ENCODE data around the gene UBE2E2. TPM values are rescaled to one million over a fixed set of nuclear protein-coding genes. Genes with fewer than 3 reads are reported as not detected.
A peak's percentile ranks its signal among the peaks of the same experiment; 100 is the strongest.

UBE2E2 gene
- total and polyA plus RNA-seq, 2 of the 13 experiments (the other 11 are each of a cell fraction or from before 2014, with no cell fraction given): 0.77 to 1.5 TPM

DNA sequence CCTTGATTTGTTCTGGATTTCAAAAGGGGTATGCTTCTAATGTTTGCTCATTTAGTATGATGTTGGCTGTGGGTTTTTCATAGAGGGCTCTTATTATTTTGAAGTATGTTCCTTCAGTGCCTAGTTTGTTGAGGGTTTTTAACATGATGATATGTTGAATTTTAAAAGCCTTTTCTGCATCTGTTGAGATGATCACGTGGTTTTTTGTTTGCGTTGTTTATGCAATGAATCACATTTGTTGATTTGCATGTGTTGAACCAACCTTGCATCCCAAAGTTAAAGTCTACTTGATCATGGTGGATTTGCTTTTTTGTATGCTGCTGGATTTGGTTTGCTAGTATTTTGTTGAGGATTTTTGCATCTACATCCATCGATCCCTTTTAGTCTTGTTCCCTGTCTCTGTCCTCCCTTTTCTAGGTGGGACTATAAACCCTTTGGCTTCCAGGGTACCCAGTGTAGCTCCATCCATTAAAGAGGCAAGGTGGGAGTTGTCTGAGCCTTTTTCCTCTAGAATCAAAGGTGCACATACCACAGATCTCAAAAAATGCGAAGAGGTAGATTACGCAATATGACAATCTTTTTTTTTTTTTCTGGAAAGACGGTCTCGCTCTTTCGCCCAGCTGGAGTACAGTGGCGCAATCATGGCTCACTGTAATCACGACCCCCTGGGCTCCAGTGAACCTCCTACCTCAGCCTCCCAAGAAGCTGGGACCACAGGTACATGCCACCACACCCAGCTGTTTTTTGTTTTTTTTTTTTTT lies 381.0 kb downstream of the UBE2E2 start:
- CTCF ChIA-PET (ENCODE audit: low intra/inter-chr PET ratio, low total read pairs): no interaction called here
- FAIRE-seq (no peak), DNase-seq (ENCODE audit: low spot score) (no peak), ATAC-seq (no peak)
- Histone ChIP-seq H3K27me3 (ENCODE audit: control insufficient read depth in 1 of 2, insufficient read depth in 2 of 2, low read length in 2 of 2) (no peaks in the 10 kb centered on the region; a peak in 1 of 5 replicates), H2AFZ (ENCODE audit: low read length) (no peak overlapping the region), H3K4me3 (replicated peaks in 1 of 3; ENCODE audit: insufficient read depth in 1 of 3, low read depth in 2 of 3, low read length in 3 of 3) (no peak overlapping the region), H3K36me3 (replicated peaks in 1 of 2; ENCODE audit: control insufficient read depth in 1 of 2, insufficient read depth in 2 of 2, low read length in 2 of 2) (no peaks in the 10 kb centered on the region), H3K79me2 (ENCODE audit: insufficient read depth, low read length) (no peaks in the 10 kb centered on the region), H4K20me1 (ENCODE audit: insufficient read depth, low read length) (no peaks in the 10 kb centered on the region), H3K4me1 (ENCODE audit: insufficient read depth, low read length) (no peaks in the 10 kb centered on the region), H3K9me3 (ENCODE audit: low read length) (no peaks in the 10 kb centered on the region), H3K9ac (ENCODE audit: insufficient read depth, low read depth, low read length) (no peak overlapping the region), H3K27ac (ENCODE audit: extremely low read length, insufficient read depth, low read length) (no peak overlapping the region), H3K4me2 (ENCODE audit: low read depth, low read length) (no peak overlapping the region)
- POLR2A ChIA-PET: no interaction called here
- intact Hi-C loops (cut with micrococcal nuclease; ENCODE audit: unreplicated experiment): no loop called here
- 53% methylated on average over 10 of the region's 10 CpGs for WGBS (ENCODE audit: low lambda C conversion rate)
- peak; percentile 83; the same call in 1 of the 2 replicates for TF ChIP-seq CEBPB (IDR thresholded peaks at IDR 0.05; ENCODE audit: borderline replicate concordance, low read depth, low read length)
- peak; percentile 54; the same call in 1 of the 2 replicates for TF ChIP-seq RAD51 (IDR thresholded peaks at IDR 0.05; ENCODE audit: borderline replicate concordance)
- no peak for TF ChIP-seq ZNF891 (CRISPR knock-in tag; IDR thresholded peaks at IDR 0.05)
- TF ChIP-seq, protein P1, sequence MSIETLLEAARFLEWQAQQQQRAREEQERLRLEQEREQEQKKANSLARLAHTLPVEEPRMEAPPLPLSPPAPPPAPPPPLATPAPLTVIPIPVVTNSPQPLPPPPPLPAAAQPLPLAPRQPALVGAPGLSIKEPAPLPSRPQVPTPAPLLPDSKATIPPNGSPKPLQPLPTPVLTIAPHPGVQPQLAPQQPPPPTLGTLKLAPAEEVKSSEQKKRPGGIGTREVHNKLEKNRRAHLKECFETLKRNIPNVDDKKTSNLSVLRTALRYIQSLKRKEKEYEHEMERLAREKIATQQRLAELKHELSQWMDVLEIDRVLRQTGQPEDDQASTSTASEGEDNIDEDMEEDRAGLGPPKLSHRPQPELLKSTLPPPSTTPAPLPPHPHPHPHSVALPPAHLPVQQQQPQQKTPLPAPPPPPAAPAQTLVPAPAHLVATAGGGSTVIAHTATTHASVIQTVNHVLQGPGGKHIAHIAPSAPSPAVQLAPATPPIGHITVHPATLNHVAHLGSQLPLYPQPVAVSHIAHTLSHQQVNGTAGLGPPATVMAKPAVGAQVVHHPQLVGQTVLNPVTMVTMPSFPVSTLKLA (IDR thresholded peaks at IDR 0.05): peak; percentile 32; the same call in 1 of the 2 replicates
- TF ChIP-seq ZNF562 (CRISPR knock-in tag; IDR thresholded peaks at IDR 0.05; ENCODE audit: borderline replicate concordance): no peak
- in situ Hi-C loops (cut with HindIII; ENCODE audit: extremely low pct_ligation_motif_present, low pct_unique_long_range_greater_than_20kb): no loop called here
- no TSS peak for BruUV-seq (replicated peaks)

DNA sequence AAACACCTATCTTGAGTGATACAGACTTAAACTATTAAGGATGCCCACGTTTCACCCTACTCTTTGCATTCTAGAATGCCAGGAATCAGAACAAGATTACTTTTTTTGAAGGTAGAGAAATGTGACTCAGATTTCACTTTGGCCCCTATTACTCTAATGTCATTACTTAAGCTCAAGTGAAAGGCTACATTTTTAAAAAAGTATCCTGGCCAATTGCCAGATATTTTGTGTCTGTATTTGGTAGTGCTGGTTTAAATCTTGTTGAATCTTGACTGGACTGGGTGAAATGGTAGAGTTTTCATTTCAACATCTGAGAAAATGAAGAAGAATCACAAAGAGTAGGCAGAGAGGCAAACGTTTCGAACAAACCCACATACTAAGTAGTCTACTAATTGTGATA lies 384.4 kb downstream of the UBE2E2 start:
- DNase-seq (ENCODE audit: low spot score) (no peak), FAIRE-seq (no peak), ATAC-seq (no peak)
- Histone ChIP-seq H4K20me1 (ENCODE audit: insufficient read depth, low read length) (no peaks in the 10 kb centered on the region), H3K27ac (ENCODE audit: extremely low read length, insufficient read depth, low read length) (no peak overlapping the region), H3K9ac (ENCODE audit: insufficient read depth, low read depth, low read length) (no peak overlapping the region), H3K27me3 (ENCODE audit: control insufficient read depth in 1 of 2, insufficient read depth in 2 of 2, low read length in 2 of 2) (no peaks in the 10 kb centered on the region; a peak in 1 of 5 replicates), H3K79me2 (ENCODE audit: insufficient read depth, low read length) (no peaks in the 10 kb centered on the region), H3K4me3 (replicated peaks in 1 of 3; ENCODE audit: insufficient read depth in 1 of 3, low read depth in 2 of 3, low read length in 3 of 3) (no peak overlapping the region), H3K4me2 (ENCODE audit: low read depth, low read length) (no peak overlapping the region), H3K9me3 (ENCODE audit: low read length) (no peaks in the 10 kb centered on the region), H3K4me1 (ENCODE audit: insufficient read depth, low read length) (no peaks in the 10 kb centered on the region), H3K36me3 (replicated peaks in 1 of 2; ENCODE audit: control insufficient read depth in 1 of 2, insufficient read depth in 2 of 2, low read length in 2 of 2) (no peaks in the 10 kb centered on the region), H2AFZ (ENCODE audit: low read length) (no peak overlapping the region)
- in situ Hi-C loops (cut with HindIII; ENCODE audit: extremely low pct_ligation_motif_present, low pct_unique_long_range_greater_than_20kb) (no loop called here), intact Hi-C loops (cut with micrococcal nuclease; ENCODE audit: unreplicated experiment) (no loop called here)
- POLR2A ChIA-PET: no interaction called here
- no peak for TF ChIP-seq MYC (CRISPR knock-in tag; IDR thresholded peaks at IDR 0.05; ENCODE audit: borderline replicate concordance)
- no peak for TF ChIP-seq ZKSCAN5 (CRISPR knock-in tag; IDR thresholded peaks at IDR 0.05)
- TF ChIP-seq SIX4 (CRISPR knock-in tag; IDR thresholded peaks at IDR 0.05): no peak
- TF ChIP-seq, protein P2, sequence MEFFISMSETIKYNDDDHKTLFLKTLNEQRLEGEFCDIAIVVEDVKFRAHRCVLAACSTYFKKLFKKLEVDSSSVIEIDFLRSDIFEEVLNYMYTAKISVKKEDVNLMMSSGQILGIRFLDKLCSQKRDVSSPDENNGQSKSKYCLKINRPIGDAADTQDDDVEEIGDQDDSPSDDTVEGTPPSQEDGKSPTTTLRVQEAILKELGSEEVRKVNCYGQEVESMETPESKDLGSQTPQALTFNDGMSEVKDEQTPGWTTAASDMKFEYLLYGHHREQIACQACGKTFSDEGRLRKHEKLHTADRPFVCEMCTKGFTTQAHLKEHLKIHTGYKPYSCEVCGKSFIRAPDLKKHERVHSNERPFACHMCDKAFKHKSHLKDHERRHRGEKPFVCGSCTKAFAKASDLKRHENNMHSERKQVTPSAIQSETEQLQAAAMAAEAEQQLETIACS (CRISPR knock-in tag; IDR thresholded peaks at IDR 0.05): no peak
- no peak for TF ChIP-seq SIN3B (IDR thresholded peaks at IDR 0.05; ENCODE audit: low read length)
- BruUV-seq (replicated peaks): no TSS peak
- 20% methylated on average over 3 of the region's 3 CpGs for WGBS (ENCODE audit: low lambda C conversion rate)
- CTCF ChIA-PET (ENCODE audit: low intra/inter-chr PET ratio, low total read pairs): no interaction called here

Measured in HepG2 (cell line).